Pancreas (tissue), 10 donors: ENCODE measurements around the gene CPEB4. TPM values are rescaled to one million over a fixed set of nuclear protein-coding genes. Genes with fewer than 3 reads are reported as not detected.

Experiments
- ATAC-seq, 4 donors: fragments of 200-7000 bp; cut with Tn5 transposase; one replicate each; pipeline versions ENCODE4 v1.8.0 to v1.9.1; 2020; ENCODE audit warnings: mild to moderate bottlenecking in 4 of 4, moderate library complexity in 4 of 4
- DNase-seq, 6 donors: peaks; one replicate each; pipeline ENCODE4 v3.0.0-alpha.2; 2020
- FAIRE-seq: peaks from 2 replicates; lab custom pipeline; 2012; peaks lifted over from hg19 to GRCh38; lab: Jason Lieb, UNC
- H3K27ac ChIP-seq, 4 donors: fragments of 200-600 bp; sonication (generic); 1 replicate in 3 of 4; 2 replicates in 1 of 4; pipeline versions ENCODE4 v1.5.0 to v1.8.0; 2020
- H3K27me3 ChIP-seq, 4 donors: fragments of 200-600 bp; one replicate each; pipeline ENCODE4 v1.8.0; 2021
- H3K36me3 ChIP-seq, 3 donors: fragments of 200-600 bp; sonication (generic) in 1 of 3; one replicate each; pipeline versions ENCODE4 v1.5.0 to v1.8.0; 2020 to 2021
- H3K4me1 ChIP-seq, 3 donors: fragments of 200-600 bp; one replicate each; pipeline ENCODE4 v1.8.0; 2021
- H3K4me3 ChIP-seq, 4 donors: fragments of 200-600 bp; sonication (generic) in 2 of 4; one replicate each; pipeline versions ENCODE4 v1.5.0 to v1.8.0; 2020 to 2021
- H3K9me3 ChIP-seq, 4 donors: fragments of 200-600 bp; one replicate each; pipeline ENCODE4 v1.8.0; 2021
- WGBS, 2 donors: extraction: QIAGEN DNeasy Blood & Tissue Kit; methylation state at CpG; one replicate each; pipeline ENCODE4 v1.1.7; 2013; 5-methylcytosine and 5-hydroxymethylcytosine counted together
- intact Hi-C, 3 donors: fragments of 100-400 bp; cut with DNase I; formaldehyde crosslinking; loops; one replicate each; pipeline versions ENCODE4 v1.11.1 to v1.14.2; 2022
- polyA plus RNA-seq, 2 donors: library from polyadenylated mRNA; stranded (reverse); fragments of 200-250 nt; gene quantifications; one replicate each; pipeline ENCODE4 v1.2.3, GENCODE V29; 2013
- total RNA-seq, 6 donors: library from RNA; stranded (reverse); fragmentation: NEBNext Ultra II Directional in 4 of 6; extraction: Animal tissue kit (Norgen Biotek cat#: 25700) in 4 of 6; gene quantifications; one replicate each; pipeline versions ENCODE4 v1.2.1 to v1.2.4, GENCODE V29; 2021 to 2023
- TF ChIP-seq, protein P1 (sequence below), 4 donors: fragments of 200-600 bp; sonication (generic) in 3 of 4; IDR thresholded peaks; one replicate each; pipeline versions ENCODE4 v1.5.0 to v1.8.0; 2021; ENCODE audit warnings: antibody characterized with exemption in 4 of 4
- donor health status: healthy with polysubstance abuse.
- donor health status: DM: no; HTN: no; CAD: no; lungs with moderate emphysema.
- donor health status: DM: no; HTN: no; CAD: no.
- donor health status: control.
- donor health status: control.
- donor health status: Bipolar disorder and iron deficiency.
- donor health status: DM: yes; HTN: yes; CAD: no.
- donor health status: DM: no; HTN: no; CAD: no.
- donor health status: DM: no; HTN: no; CAD: no.
- donor health status: DM: yes; HTN: yes; CAD: no.

The CPEB4 gene
- total and polyA plus RNA-seq, 8 donors: 11.6 to 51.2 (median 26.2) TPM

DNA sequence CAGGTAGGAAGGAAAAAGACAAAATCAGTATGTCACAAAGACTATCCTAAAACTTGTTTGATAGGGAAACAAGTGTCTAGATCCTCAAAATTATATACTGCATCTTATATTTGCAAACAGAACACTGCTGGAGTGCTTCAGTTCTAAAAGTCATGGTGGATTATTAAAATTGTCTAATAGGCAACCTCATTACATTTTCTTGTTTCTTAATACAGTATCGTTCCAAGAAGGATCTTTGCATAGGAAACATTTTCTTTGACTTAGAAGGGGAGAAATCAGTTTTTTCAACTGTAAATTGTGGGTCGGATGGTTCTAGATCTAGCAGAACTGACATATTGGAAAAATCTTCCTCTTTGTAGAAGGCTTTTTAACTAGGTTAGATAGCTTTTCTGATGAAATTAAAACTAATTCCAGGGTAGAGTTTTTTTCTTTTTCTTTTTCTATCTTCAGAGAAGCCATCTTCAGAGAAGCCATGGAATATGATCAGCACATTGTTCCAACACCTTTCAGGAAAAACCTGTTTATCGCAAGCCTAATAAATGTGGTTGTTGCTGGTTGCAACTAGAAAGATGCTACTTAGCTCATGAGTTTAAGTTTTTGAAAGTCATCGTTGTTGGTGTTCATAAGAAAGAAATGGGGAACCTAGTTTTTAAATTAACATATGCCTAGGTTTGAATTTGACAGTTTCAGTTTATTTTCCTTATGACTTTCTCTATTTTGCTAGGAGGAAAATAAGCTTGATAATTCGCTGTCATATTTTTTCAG is 7.4 kb downstream of the CPEB4 start:
- no peaks in the 10 kb centered on the region for H3K36me3 ChIP-seq
- peak overlapping the region in 1 of 4 donors; percentile 18 for H3K27ac ChIP-seq
- 59 to 65% methylated on average over 5 of the region's 5 CpGs for WGBS, 2 donors
- intact Hi-C loops: loop anchor here in 1 of 3 donors (10.0 kb wide), 1 partner anchor 271 kb away; no protein-coding TSS in a partner anchor
- no peaks in the 10 kb centered on the region for H3K27me3 ChIP-seq
- H3K4me1 ChIP-seq: peaks cover 12 to 47% (median 28%) of the 10 kb centered on the region in 3 donors
- peak overlapping the region in 1 of 4 donors; percentile 17 for H3K4me3 ChIP-seq
- TF ChIP-seq, protein P1, sequence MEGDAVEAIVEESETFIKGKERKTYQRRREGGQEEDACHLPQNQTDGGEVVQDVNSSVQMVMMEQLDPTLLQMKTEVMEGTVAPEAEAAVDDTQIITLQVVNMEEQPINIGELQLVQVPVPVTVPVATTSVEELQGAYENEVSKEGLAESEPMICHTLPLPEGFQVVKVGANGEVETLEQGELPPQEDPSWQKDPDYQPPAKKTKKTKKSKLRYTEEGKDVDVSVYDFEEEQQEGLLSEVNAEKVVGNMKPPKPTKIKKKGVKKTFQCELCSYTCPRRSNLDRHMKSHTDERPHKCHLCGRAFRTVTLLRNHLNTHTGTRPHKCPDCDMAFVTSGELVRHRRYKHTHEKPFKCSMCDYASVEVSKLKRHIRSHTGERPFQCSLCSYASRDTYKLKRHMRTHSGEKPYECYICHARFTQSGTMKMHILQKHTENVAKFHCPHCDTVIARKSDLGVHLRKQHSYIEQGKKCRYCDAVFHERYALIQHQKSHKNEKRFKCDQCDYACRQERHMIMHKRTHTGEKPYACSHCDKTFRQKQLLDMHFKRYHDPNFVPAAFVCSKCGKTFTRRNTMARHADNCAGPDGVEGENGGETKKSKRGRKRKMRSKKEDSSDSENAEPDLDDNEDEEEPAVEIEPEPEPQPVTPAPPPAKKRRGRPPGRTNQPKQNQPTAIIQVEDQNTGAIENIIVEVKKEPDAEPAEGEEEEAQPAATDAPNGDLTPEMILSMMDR (IDR thresholded peaks at IDR 0.05): no peak
- H3K9me3 ChIP-seq: no peaks in the 10 kb centered on the region
- DNase-seq (no peak), ATAC-seq (no peak), FAIRE-seq (no peak)

DNA sequence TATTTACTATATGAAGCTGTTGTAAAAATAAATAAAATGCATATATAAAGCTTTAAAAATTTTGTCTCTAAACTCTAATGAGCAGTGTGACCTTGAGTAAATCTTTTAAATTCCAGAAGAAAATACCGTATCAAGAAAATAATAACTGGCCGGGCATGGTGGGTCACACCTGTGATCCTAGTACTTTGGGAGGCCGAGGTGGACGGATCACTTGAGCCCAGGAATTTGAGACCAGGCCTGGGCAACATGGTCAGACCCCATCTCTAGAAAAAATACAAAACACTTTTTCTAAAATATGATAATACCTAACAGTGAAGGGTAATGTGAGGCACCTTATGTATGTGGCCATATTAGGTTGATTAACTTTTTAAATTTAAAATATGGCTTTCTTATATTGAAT is 8.5 kb downstream of the CPEB4 start:
- Histone ChIP-seq H3K36me3 (no peaks in the 10 kb centered on the region), H3K27me3 (no peaks in the 10 kb centered on the region), H3K9me3 (no peaks in the 10 kb centered on the region), H3K4me3 (no peak overlapping the region), H3K27ac (no peak overlapping the region), H3K4me1 (peaks cover 15 to 55% (median 28%) of the 10 kb centered on the region in 3 donors)
- ATAC-seq (no peak), DNase-seq (no peak), FAIRE-seq (no peak)
- TF ChIP-seq, protein P1 (IDR thresholded peaks at IDR 0.05): no peak
- intact Hi-C loops: loop anchor here in 1 of 3 donors (10.0 kb wide), 1 partner anchor 272 kb away; no protein-coding TSS in a partner anchor
- 81 to 89% methylated on average over 4 of the region's 4 CpGs for WGBS, 2 donors

GRCh38 chr5:173901705-173902104 is 13.6 kb downstream of the CPEB4 start:
- intact Hi-C loops: loop anchor here in 1 of 3 donors (10.0 kb wide), 1 partner anchor 63 kb away; no protein-coding TSS in a partner anchor
- ATAC-seq: peak in 1 of 4 donors; percentile 20
- 91 to 92% methylated on average over 3 of the region's 3 CpGs for WGBS, 2 donors
- no peak for DNase-seq
- H3K9me3 ChIP-seq: no peaks in the 10 kb centered on the region
- no peak overlapping the region for H3K4me3 ChIP-seq
- no peaks in the 10 kb centered on the region for H3K27me3 ChIP-seq
- no peaks in the 10 kb centered on the region for H3K36me3 ChIP-seq
- TF ChIP-seq, protein P1 (IDR thresholded peaks at IDR 0.05): no peak
- FAIRE-seq: no peak
- H3K27ac ChIP-seq: peak overlapping the region in 1 of 4 donors; percentile 17
- peaks cover 24 to 56% (median 30%) of the 10 kb centered on the region in 3 donors for H3K4me1 ChIP-seq

DNA sequence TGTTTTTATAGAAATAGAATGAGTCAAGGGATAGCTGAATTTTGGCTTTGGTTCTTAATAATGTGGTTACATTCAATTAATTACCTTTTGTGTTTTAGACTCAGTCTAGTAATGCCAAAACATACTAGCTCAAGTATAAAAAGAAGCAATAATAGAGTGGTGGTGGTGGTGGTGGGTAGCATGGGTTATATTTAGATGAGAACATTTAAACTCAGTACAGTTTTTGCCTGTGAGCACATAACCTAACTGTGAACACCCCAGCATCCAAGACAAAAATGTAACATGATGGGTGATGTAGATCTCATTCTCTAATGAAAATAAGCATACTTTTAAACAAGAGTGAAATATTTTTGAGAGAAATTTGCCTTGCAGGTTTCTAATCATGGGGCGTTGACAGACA is 14.2 kb downstream of the CPEB4 start:
- Histone ChIP-seq H3K36me3 (no peaks in the 10 kb centered on the region), H3K27me3 (no peaks in the 10 kb centered on the region), H3K4me1 (peaks cover 23 to 57% (median 31%) of the 10 kb centered on the region in 3 donors), H3K27ac (no peak overlapping the region), H3K9me3 (no peaks in the 10 kb centered on the region), H3K4me3 (no peak overlapping the region)
- TF ChIP-seq, protein P1 (IDR thresholded peaks at IDR 0.05): no peak
- FAIRE-seq (no peak), DNase-seq (no peak), ATAC-seq (no peak)
- WGBS, 2 donors: 56 to 73% methylated on average over 1 of the region's 1 CpG
- intact Hi-C loops: loop anchor here in 1 of 3 donors (10.0 kb wide), 1 partner anchor 62 kb away; no protein-coding TSS in a partner anchor
